Activated effector memory CD4-positive, alpha-beta T cell treated with Interleukin-2 at 50 U/mL for 16 hours (primary cell): Measurements from ENCODE around the gene OR2T1.
"Not testable (repeated sequence)": the region's sequence is repeated elsewhere in the genome, so short reads cannot be mapped to it uniquely, and the experiment has no call there.

ENCODE experiments used
- DNase-seq: peaks from one replicate; pipeline ENCODE4 v3.0.0-alpha.2; 2020

The OR2T1 gene

GRCh38 chr1:248436303-248436702, 33.5 kb downstream of the OR2T1 start:
- not testable (repeated sequence) for DNase-seq

DNA sequence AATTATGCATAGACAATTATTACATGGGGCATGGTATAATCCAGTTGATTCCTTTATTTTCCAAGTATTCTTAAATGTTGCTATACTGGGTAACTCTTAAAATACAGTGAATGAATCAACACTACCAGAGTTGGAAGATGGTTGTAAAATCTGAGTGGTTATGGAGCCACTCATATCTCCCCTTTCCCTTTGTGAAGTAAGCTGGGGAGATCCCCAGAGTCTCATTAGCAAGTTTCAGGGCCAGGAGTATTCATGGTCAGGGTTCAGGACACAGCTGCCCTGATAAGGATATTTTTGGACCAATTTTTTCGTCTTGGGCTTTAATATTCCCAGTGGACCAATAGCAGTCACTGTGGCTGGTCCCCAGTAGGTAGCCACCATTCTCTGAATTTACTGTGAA, 35.8 kb downstream of the OR2T1 start:
- DNase-seq: not testable (repeated sequence)

GRCh38 chr1:248439283-248439682, 36.4 kb downstream of the OR2T1 start:
- DNase-seq: not testable (repeated sequence)

- not testable (repeated sequence) for DNase-seq
Observed at GRCh38 chr1:248442500-248443277, 39.8 kb downstream of the OR2T1 start.

- not testable (repeated sequence) for DNase-seq
Observed at GRCh38 chr1:248444603-248445002, 41.8 kb downstream of the OR2T1 start.

- not testable (repeated sequence) for DNase-seq
Observed at GRCh38 chr1:248445399-248445798, 42.6 kb downstream of the OR2T1 start, which contains the start of gene OR2T2. Gene OR2T2, plus strand, starts transcription at chr1:248445637. Its CDS starts 7,161 bp downstream, at chr1:248452798.

- not testable (repeated sequence) for DNase-seq
Observed at GRCh38 chr1:248448409-248449074, 45.7 kb downstream of the OR2T1 start.

GRCh38 chr1:248449821-248450465, 47.1 kb downstream of the OR2T1 start:
- not testable (repeated sequence) for DNase-seq

- not testable (repeated sequence) for DNase-seq
Observed at GRCh38 chr1:248450466-248451145, 47.8 kb downstream of the OR2T1 start.

- not testable (repeated sequence) for DNase-seq
Observed at GRCh38 chr1:248453619-248454018, 50.8 kb downstream of the OR2T1 start.

- not testable (repeated sequence) for DNase-seq
Observed at GRCh38 chr1:248455045-248455444, 52.2 kb downstream of the OR2T1 start.

GRCh38 chr1:248456635-248457034, 53.8 kb downstream of the OR2T1 start:
- not testable (repeated sequence) for DNase-seq
